DOHH2 (cell line): ENCODE data around the gene ATP12A.

Source experiments
- EZH2phosphoT487 ChIP-seq: fragments of 200-600 bp; sonication (generic); IDR thresholded peaks from 2 replicates; pipeline ENCODE4 v1.6.1; 2017; ENCODE audit warnings: borderline replicate concordance, mild to moderate bottlenecking, antibody characterized with exemption, low read length, moderate library complexity, mixed read lengths
- TF ChIP-seq, protein P1 (sequence below): fragments of 200-600 bp; sonication (generic); IDR thresholded peaks from one replicate; pipeline ENCODE4 v1.5.1; 2014; ENCODE audit warnings: antibody characterized with exemption, mild to moderate bottlenecking, low read depth, low read length; ENCODE audit not compliant: poor library complexity, severe bottlenecking

DNA sequence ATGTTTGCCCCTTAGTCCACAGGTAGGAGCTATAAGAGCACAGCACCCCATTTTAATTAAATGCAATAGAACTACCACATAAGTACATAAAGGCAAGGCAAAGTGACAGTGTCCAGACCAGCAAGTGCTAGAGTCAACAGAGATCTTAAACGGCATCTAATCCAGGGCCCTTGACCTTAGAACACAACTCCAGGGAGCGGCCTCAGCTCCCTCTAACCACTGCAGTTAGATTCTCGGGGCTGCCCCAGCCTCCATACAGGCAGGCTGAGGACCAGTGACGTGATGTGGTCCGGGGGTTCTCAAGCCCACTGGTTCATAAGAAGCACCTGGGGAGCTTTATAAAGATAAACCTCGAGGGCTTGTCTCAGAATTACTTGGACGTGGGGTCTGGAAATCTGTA, 10.0 kb upstream of the ATP12A start:
- TF ChIP-seq, protein P1, sequence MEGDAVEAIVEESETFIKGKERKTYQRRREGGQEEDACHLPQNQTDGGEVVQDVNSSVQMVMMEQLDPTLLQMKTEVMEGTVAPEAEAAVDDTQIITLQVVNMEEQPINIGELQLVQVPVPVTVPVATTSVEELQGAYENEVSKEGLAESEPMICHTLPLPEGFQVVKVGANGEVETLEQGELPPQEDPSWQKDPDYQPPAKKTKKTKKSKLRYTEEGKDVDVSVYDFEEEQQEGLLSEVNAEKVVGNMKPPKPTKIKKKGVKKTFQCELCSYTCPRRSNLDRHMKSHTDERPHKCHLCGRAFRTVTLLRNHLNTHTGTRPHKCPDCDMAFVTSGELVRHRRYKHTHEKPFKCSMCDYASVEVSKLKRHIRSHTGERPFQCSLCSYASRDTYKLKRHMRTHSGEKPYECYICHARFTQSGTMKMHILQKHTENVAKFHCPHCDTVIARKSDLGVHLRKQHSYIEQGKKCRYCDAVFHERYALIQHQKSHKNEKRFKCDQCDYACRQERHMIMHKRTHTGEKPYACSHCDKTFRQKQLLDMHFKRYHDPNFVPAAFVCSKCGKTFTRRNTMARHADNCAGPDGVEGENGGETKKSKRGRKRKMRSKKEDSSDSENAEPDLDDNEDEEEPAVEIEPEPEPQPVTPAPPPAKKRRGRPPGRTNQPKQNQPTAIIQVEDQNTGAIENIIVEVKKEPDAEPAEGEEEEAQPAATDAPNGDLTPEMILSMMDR, result no peak
- no peak for TF ChIP-seq EZH2phosphoT487
